ENCODE data around the gene IL20RA. TPM values are rescaled to one million over a fixed set of nuclear protein-coding genes. Genes with fewer than 3 reads are reported as not detected.

The IL20RA gene
- polyA plus RNA-seq, 1 of the 3 experiments (the other 2 are of a cell fraction): 0.10 TPM

- peak; percentile 59 for DNase-seq
- no peaks in the 10 kb centered on the region for H3K79me2 ChIP-seq (ENCODE audit: insufficient read depth)
- ChIA-PET POLR2A (interaction anchor here (0.6 to 3.2 kb wide), 12 partner anchors 10 to 238 kb away, joined by 3 to 93 read pairs (median 6); partner anchors contain the start of genes IL20RA, MAP3K5 and SLC35D3), CTCF (interaction anchor here (0.6 to 2.9 kb wide), 14 partner anchors 9 to 135 kb away, joined by 3 to 12 read pairs (median 3); partner anchors contain the start of genes IL20RA and SLC35D3)
- H3K4me2 ChIP-seq: no peak overlapping the region
- H3K9me2 ChIP-seq: no peaks in the 10 kb centered on the region
- no peaks in the 10 kb centered on the region for H3K27me3 ChIP-seq (ENCODE audit: insufficient read depth)
- H3K9me3 ChIP-seq: no peaks in the 10 kb centered on the region
- H3K4me3 ChIP-seq (ENCODE audit: low read depth in 2 of 2, low read length in 1 of 2): no peak overlapping the region; a peak in 1 of 4 replicates
- no peaks in the 10 kb centered on the region for H3F3A ChIP-seq (replicated peaks; ENCODE audit: insufficient read depth)
- peaks cover 0 to 55% of the 10 kb centered on the region in 2 experiments; a peak in 2 of 4 replicates for H3K4me1 ChIP-seq (ENCODE audit: control insufficient read depth in 1 of 2, insufficient read depth in 2 of 2, low read depth in 1 of 2, low read length in 1 of 2)
- 22% methylated on average over 5 of the region's 5 CpGs for WGBS (ENCODE audit: low lambda C conversion rate)
- H3K9ac ChIP-seq: no peak overlapping the region
- no peak for TF ChIP-seq TAF1 (IDR thresholded peaks at IDR 0.05; ENCODE audit: borderline replicate concordance, low read depth, low read length)
- no peak for TF ChIP-seq MAX (IDR thresholded peaks at IDR 0.05; ENCODE audit: low read depth)
- peak; percentile 44; the same call in 1 of the 2 replicates for TF ChIP-seq MXI1 (IDR thresholded peaks at IDR 0.05; ENCODE audit: low read depth, low read length)
- peak; percentile 81 for TF ChIP-seq CHD2 (IDR thresholded peaks at IDR 0.05; ENCODE audit: low read length, partially characterized antibody)
- TF ChIP-seq EP300 (IDR thresholded peaks at IDR 0.05; ENCODE audit: borderline replicate concordance in 1 of 2, low read depth in 1 of 2, low read length in 1 of 2): peak in 1 of 2 experiments; percentile 98; a peak in 2 of 4 replicates
- peak; percentile 35; the same call in 1 of the 2 replicates for TF ChIP-seq TCF12 (IDR thresholded peaks at IDR 0.05)
- TF ChIP-seq FOXJ3 (CRISPR knock-in tag; IDR thresholded peaks at IDR 0.05): peak; percentile 96
- peak; percentile 41 for TF ChIP-seq RAD21 (IDR thresholded peaks at IDR 0.05; ENCODE audit: low read length)
- peak; percentile 79 for TF ChIP-seq RCOR1 (IDR thresholded peaks at IDR 0.05; ENCODE audit: low read length)
- TF ChIP-seq TEAD4 (IDR thresholded peaks at IDR 0.05; ENCODE audit: borderline replicate concordance, insufficient read depth): no peak
- TF ChIP-seq GATA2 (CRISPR knock-in tag; IDR thresholded peaks at IDR 0.05): peak; percentile 76
- no peak for TF ChIP-seq POLR2AphosphoS5 (IDR thresholded peaks at IDR 0.05; ENCODE audit: low read depth, low read length)
- H3K36me3 ChIP-seq (replicated peaks in 1 of 2; ENCODE audit: control insufficient read depth in 1 of 2, insufficient read depth in 2 of 2, low read length in 1 of 2): no peaks in the 10 kb centered on the region
- no peaks in the 10 kb centered on the region for H4K20me1 ChIP-seq (ENCODE audit: insufficient read depth)
- peak overlapping the region in 1 of 2 experiments; percentile 100; a peak in 2 of 4 replicates for H3K27ac ChIP-seq (ENCODE audit: low read depth in 2 of 2, low read length in 1 of 2)
- no peak overlapping the region for H2AFZ ChIP-seq (ENCODE audit: low read depth)
Measured at GRCh38 chr6:136980070-136980469, 64.7 kb downstream of the IL20RA start.

- H3K4me1 ChIP-seq (ENCODE audit: control insufficient read depth in 1 of 2, insufficient read depth in 2 of 2, low read depth in 1 of 2, low read length in 1 of 2): peaks cover 0 to 51% of the 10 kb centered on the region in 2 experiments; a peak in 2 of 4 replicates
- CTCF ChIA-PET: interaction anchor here (1.4 to 2.9 kb wide), 5 partner anchors 8 to 57 kb away, joined by 3 to 12 read pairs (median 8); partner anchors contain the start of gene SLC35D3
- no peaks in the 10 kb centered on the region for H3F3A ChIP-seq (replicated peaks; ENCODE audit: insufficient read depth)
- 51% methylated on average over 4 of the region's 5 CpGs for WGBS (ENCODE audit: low lambda C conversion rate)
- H3K27me3 ChIP-seq (ENCODE audit: insufficient read depth): no peaks in the 10 kb centered on the region
- POLR2A ChIA-PET: interaction anchor here (0.9 to 3.2 kb wide), 6 partner anchors 9 to 187 kb away, joined by 4 to 93 read pairs (median 34); partner anchors contain the start of genes MAP3K5 and SLC35D3
- H2AFZ ChIP-seq (ENCODE audit: low read depth): no peak overlapping the region
- no peaks in the 10 kb centered on the region for H3K9me3 ChIP-seq
- H3K36me3 ChIP-seq (replicated peaks in 1 of 2; ENCODE audit: control insufficient read depth in 1 of 2, insufficient read depth in 2 of 2, low read length in 1 of 2): no peaks in the 10 kb centered on the region
- no peaks in the 10 kb centered on the region for H3K79me2 ChIP-seq (ENCODE audit: insufficient read depth)
- no peak overlapping the region for H3K4me3 ChIP-seq (ENCODE audit: low read depth in 2 of 2, low read length in 1 of 2)
- no peak overlapping the region for H3K4me2 ChIP-seq
- H3K9me2 ChIP-seq: no peaks in the 10 kb centered on the region
- no peak for DNase-seq
- H4K20me1 ChIP-seq (ENCODE audit: insufficient read depth): no peaks in the 10 kb centered on the region
- peak overlapping the region in 1 of 2 experiments; percentile 100; a peak in 2 of 4 replicates for H3K27ac ChIP-seq (ENCODE audit: low read depth in 2 of 2, low read length in 1 of 2)
- no peak overlapping the region for H3K9ac ChIP-seq
- TF ChIP-seq FOXJ3 (CRISPR knock-in tag; IDR thresholded peaks at IDR 0.05) (no peak), RAD21 (IDR thresholded peaks at IDR 0.05; ENCODE audit: low read length) (no peak), SIN3A (IDR thresholded peaks at IDR 0.05; ENCODE audit: borderline replicate concordance, low read depth, low read length) (no peak), TEAD4 (IDR thresholded peaks at IDR 0.05; ENCODE audit: borderline replicate concordance, insufficient read depth) (no peak), NFIC (IDR thresholded peaks at IDR 0.05; ENCODE audit: borderline replicate concordance) (no peak), ZBTB33 (IDR thresholded peaks at IDR 0.05; ENCODE audit: borderline replicate concordance, low read depth) (no peak), REST (IDR thresholded peaks at IDR 0.05; ENCODE audit: low read depth, low read length) (no peak), RCOR1 (IDR thresholded peaks at IDR 0.05; ENCODE audit: low read length) (no peak), EP300 (IDR thresholded peaks at IDR 0.05; ENCODE audit: borderline replicate concordance in 1 of 2, low read depth in 1 of 2, low read length in 1 of 2) (no peak), IRF3 (IDR thresholded peaks at IDR 0.05; ENCODE audit: low read depth, low read length) (no peak), JUND (IDR thresholded peaks at IDR 0.05) (no peak)
Measured at GRCh38 chr6:136979206-136979605, 65.6 kb downstream of the IL20RA start.

All from SK-N-SH (cell line).